Colonic mucosa (tissue), 4 donors: ENCODE results near the gene HYOU1. TPM values are rescaled to one million over a fixed set of nuclear protein-coding genes. Genes with fewer than 3 reads are reported as not detected.

ENCODE experiments used
- DNase-seq: peaks from one replicate; pipeline ENCODE4 v3.0.0-alpha.2; 2020
- H3K27ac ChIP-seq: fragments of 200-600 bp; one replicate; pipeline ENCODE4 v1.8.0; 2021
- H3K27me3 ChIP-seq: fragments of 200-600 bp; one replicate; pipeline ENCODE4 v1.8.0; 2021
- H3K36me3 ChIP-seq: fragments of 200-600 bp; one replicate; pipeline ENCODE4 v1.8.0; 2021
- H3K4me1 ChIP-seq: fragments of 200-600 bp; one replicate; pipeline ENCODE4 v1.8.0; 2021; ENCODE audit warnings: mild to moderate bottlenecking
- H3K4me3 ChIP-seq: fragments of 200-600 bp; one replicate; pipeline ENCODE4 v1.8.0; 2021
- H3K9ac ChIP-seq, 2 donors: one replicate each; pipeline ENCODE4 v1.7.0; 2013; ENCODE audit warnings: control low read depth in 2 of 2, low read depth in 2 of 2, low read length in 2 of 2
- H3K9me3 ChIP-seq: fragments of 200-600 bp; one replicate; pipeline ENCODE4 v1.8.0; 2021
- intact Hi-C: fragments of 100-400 bp; cut with DNase I; formaldehyde crosslinking; loops from one replicate; pipeline ENCODE4 v1.14.1; 2022
- microRNA-seq: library from miRNA; unstranded; fragments of <30 nt; microRNA quantifications from one replicate; pipeline ENCODE4, GENCODE V29; 2019
- total RNA-seq, 2 donors: library from RNA; stranded (reverse); fragmentation: NEBNext Ultra II Directional in 1 of 2; extraction: Animal tissue kit (Norgen Biotek cat#: 25700) in 1 of 2; gene quantifications; one replicate each; pipeline ENCODE4 v1.2.1, GENCODE V29; 2021
- TF ChIP-seq, protein P1 (sequence below): fragments of 200-600 bp; IDR thresholded peaks from one replicate; pipeline ENCODE4 v1.8.0; 2022; ENCODE audit warnings: antibody characterized with exemption, mild to moderate bottlenecking
- donor health status: healthy.
- donor health status: DM: no; HTN: no; CAD: no.
- donor health status: DM: no; HTN: no; CAD: no.

HYOU1 gene
- total RNA-seq, 2 donors from 2014 or later, result 120 to 273 TPM

- H3K4me3 ChIP-seq, result peak overlapping the region; percentile 96
- H3K27me3 ChIP-seq, result no peaks in the 10 kb centered on the region
- peak overlapping the region; percentile 60 for H3K27ac ChIP-seq
- H3K9ac ChIP-seq, result peak overlapping the region; percentile 75 to 88
- TF ChIP-seq, protein P1, sequence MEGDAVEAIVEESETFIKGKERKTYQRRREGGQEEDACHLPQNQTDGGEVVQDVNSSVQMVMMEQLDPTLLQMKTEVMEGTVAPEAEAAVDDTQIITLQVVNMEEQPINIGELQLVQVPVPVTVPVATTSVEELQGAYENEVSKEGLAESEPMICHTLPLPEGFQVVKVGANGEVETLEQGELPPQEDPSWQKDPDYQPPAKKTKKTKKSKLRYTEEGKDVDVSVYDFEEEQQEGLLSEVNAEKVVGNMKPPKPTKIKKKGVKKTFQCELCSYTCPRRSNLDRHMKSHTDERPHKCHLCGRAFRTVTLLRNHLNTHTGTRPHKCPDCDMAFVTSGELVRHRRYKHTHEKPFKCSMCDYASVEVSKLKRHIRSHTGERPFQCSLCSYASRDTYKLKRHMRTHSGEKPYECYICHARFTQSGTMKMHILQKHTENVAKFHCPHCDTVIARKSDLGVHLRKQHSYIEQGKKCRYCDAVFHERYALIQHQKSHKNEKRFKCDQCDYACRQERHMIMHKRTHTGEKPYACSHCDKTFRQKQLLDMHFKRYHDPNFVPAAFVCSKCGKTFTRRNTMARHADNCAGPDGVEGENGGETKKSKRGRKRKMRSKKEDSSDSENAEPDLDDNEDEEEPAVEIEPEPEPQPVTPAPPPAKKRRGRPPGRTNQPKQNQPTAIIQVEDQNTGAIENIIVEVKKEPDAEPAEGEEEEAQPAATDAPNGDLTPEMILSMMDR, result no peak
- no peak for DNase-seq
- H3K9me3 ChIP-seq, result no peaks in the 10 kb centered on the region
- H3K4me1 ChIP-seq, result peaks cover 9% of the 10 kb centered on the region
- intact Hi-C loops, result no loop called here
- no peaks in the 10 kb centered on the region for H3K36me3 ChIP-seq
Observed at GRCh38 chr11:118998388-118998717, 58.7 kb downstream of the HYOU1 start.

- H3K27ac ChIP-seq, result peak within 1 kb of the TSS; percentile 60
- intact Hi-C loops, result no loop called here
- TF ChIP-seq, protein P1, result no peak
- peaks cover 9% of the 10 kb centered on the region for H3K4me1 ChIP-seq
- H3K27me3 ChIP-seq, result no peaks in the 10 kb centered on the region
- H3K9ac ChIP-seq, result peak within 1 kb of the TSS; percentile 75 to 88
- H3K36me3 ChIP-seq, result no peaks in the 10 kb centered on the region
- DNase-seq, result peak; percentile 98
- peak within 1 kb of the TSS; percentile 96 for H3K4me3 ChIP-seq
- H3K9me3 ChIP-seq, result no peaks in the 10 kb centered on the region
Observed at GRCh38 chr11:118997627-118998387, 59.2 kb downstream of the HYOU1 start, which contains the start of gene CENATAC. CENATAC (plus strand) TSS chr11:118998138; CDS start chr11:118998198, 60 bp downstream.

DNA sequence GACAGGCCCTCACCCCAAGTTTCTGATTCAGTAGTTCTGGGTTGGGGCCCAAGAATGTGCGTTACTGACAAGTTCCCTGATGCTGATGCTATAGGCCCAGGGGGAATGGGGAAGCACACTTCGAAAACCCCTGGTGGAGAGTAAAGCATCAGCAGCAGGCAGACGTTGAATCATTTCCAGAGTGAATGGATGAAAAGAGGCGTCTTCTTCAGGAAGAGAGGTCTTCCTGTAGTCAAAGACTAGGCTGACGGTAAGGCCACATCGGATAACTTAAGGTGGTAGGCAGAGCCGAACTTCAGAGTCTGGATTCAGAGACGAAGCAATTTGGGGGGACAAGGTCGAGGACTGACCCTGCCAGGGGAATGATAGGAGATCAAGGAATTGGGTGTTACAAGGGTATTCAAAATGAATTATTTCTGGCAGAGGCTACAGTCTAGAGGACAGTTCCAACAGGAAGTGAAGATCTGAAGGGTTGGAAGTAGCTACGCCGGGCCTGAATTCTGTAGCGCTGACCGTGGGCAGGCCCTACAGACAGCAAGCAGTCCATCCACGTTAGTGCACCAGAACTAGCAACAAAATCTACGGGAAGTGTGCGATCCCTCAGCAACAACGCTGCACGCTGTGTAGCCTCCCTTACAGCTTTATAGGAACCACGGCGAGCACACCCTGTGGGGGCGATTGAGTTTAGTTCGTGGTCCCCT lies 59.9 kb downstream of the HYOU1 start:
- Histone ChIP-seq H3K9ac (peak overlapping the region; percentile 45 to 88), H3K4me1 (peaks cover 9% of the 10 kb centered on the region), H3K9me3 (no peaks in the 10 kb centered on the region), H3K36me3 (no peaks in the 10 kb centered on the region), H3K27me3 (no peaks in the 10 kb centered on the region), H3K4me3 (peak overlapping the region; percentile 96), H3K27ac (peak overlapping the region; percentile 60)
- TF ChIP-seq, protein P1, result no peak
- intact Hi-C loops, result no loop called here
- no peak for DNase-seq

Small RNA genes lying within 50 kb of the gene (microRNA-seq; reads per million reads assigned to microRNA genes)
- gene MIR3656, result not detected

Other genes with a start within 250 kb of the HYOU1 start
- under 1 TPM; 0.05 to 0.19 TPM for gene CXCR5, start 173.3 kb downstream of the HYOU1 start, total RNA-seq
- 10 to 100 TPM; 31.4 to 37.4 TPM for gene BCL9L, start 131.3 kb downstream of the HYOU1 start, total RNA-seq
- gene UPK2, start 100.9 kb downstream of the HYOU1 start, total RNA-seq, result not detected
- not detected for gene FOXR1, start 85.4 kb downstream of the HYOU1 start, total RNA-seq
- gene CENATAC, start 59.1 kb downstream of the HYOU1 start, total RNA-seq, result 10 to 100 TPM; 11.9 to 19.0 TPM
- gene RPS25, start 38.9 kb downstream of the HYOU1 start, total RNA-seq, result 100 to 1,000 TPM; 710 to 758 TPM
- 10 to 100 TPM; 72.6 to 73.2 TPM for gene TRAPPC4, start 38.4 kb downstream of the HYOU1 start, total RNA-seq
- 10 to 100 TPM; 48.9 to 56.4 TPM for gene SLC37A4, start 26.3 kb downstream of the HYOU1 start, total RNA-seq
- 10 to 100 TPM; 23.0 to 24.1 TPM for gene VPS11, start 10.6 kb upstream of the HYOU1 start, total RNA-seq
- gene HMBS, start 27.7 kb upstream of the HYOU1 start, total RNA-seq, result 10 to 100 TPM; 18.7 to 50.5 TPM
- 100 to 1,000 TPM in 1 of 2 donors, 10 to 100 TPM in 1; 39.4 to 104 TPM for gene DPAGT1, start 44.6 kb upstream of the HYOU1 start, total RNA-seq
- 10 to 100 TPM; 20.6 to 27.9 TPM for gene C2CD2L, start 50.1 kb upstream of the HYOU1 start, total RNA-seq
- 10 to 100 TPM; 31.9 to 33.3 TPM for gene HINFP, start 64.4 kb upstream of the HYOU1 start, total RNA-seq
- gene ABCG4, start 91.8 kb upstream of the HYOU1 start, total RNA-seq, result under 1 TPM; 0.05 to 0.22 TPM
- gene NLRX1, start 111.5 kb upstream of the HYOU1 start, total RNA-seq, result 10 to 100 TPM; 16.5 to 17.1 TPM
- gene NHERF4, start 128.3 kb upstream of the HYOU1 start, total RNA-seq, result 10 to 100 TPM; 52.3 to 72.7 TPM
- gene CBL, start 149.1 kb upstream of the HYOU1 start, total RNA-seq, result 10 to 100 TPM; 10.8 to 16.4 TPM